HG02678 (cell line): Measurements from ENCODE around the gene DOCK1.

Experiments used
- ATAC-seq: cut with Tn5 transposase; IDR thresholded peaks from one replicate; pipeline ENCODE4 v1.9.1; 2021; ENCODE audit warnings: mild to moderate bottlenecking, moderate library complexity; ENCODE audit not compliant: unreplicated experiment

DOCK1 gene

DNA sequence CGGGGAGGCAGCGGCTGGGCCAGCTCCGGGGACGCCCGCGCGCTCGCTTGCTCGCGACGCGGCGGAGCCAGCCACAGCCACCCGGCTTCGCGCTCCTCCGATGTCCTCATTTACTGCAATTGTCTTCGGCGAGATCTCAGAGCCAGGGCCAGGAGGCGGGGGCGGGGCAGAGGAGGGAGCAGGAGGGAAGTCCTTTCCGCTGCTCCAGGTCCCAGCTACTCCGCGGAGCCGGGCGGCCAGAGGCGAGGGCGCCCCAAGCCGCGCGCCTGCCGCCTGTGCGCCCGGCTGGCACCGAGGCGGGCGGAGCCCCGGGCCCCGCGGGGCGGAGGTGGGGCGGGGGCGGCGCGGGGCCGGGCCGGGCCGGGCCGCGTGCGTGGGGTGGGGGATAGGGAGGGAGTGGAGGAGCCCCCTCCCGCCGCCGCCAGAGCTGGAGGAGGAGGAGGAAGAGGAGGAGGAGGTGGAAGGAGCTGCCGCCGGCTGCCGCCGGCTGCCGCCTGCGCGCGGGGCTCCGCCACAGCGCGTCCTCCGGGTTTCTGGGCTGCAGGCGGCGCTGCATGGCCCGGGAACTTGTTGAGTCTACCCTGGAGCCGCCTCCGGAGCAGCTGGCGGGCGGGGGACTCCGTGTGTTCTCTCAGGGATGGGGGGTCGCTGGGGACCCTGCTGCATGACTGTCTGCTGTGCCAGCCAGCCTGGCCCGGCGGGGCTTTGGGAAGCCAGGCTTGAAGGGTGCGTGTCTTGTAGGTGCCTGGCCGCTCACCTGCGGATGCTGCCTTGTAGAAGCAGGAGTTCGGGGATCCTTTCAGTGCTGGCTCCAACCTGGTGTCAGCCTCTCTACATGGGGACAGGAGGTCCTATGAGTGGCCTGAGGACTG is 291.3 kb downstream of the DOCK1 start, which contains the start of gene INSYN2A:
Gene INSYN2A (minus strand): TSS at position 310 of the 872 bp plus-strand sequence. CDS start 20,196 bp downstream, outside the sequence.
- no peak for ATAC-seq

DNA sequence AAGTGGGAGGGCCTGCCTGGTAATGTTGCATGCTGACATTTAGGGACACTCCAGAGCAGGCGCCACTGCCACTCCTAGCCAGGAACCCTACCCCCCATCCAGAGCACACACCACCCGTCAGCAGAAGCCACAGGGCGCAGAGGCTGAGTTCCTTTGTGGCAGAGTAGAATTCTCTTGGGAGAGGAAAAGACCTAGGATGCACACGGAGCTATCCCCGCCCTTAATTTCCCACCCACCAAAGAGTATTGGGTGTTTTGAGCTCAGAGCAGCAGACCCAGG is 291.9 kb downstream of the DOCK1 start:
- ATAC-seq, result no peak

DNA sequence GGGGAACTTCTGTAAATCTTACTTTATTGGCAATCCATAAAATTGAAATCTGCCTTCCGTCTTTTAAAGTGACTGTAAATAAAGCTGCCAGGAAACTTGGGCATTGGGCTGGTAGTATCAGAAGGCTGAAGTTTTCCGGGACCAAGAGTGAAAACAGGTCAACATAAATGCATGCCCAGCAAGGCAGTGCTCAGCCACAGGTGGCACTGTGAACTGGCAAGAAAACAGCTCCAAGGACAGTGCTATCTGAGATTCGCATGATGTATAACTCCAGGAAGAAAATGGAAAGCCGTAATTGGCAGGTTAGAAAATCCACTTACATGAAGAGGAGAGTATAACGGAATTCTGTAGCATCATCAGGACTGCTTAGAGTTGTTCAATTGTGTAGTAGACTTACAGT is 293.1 kb downstream of the DOCK1 start:
- no peak for ATAC-seq

DNA sequence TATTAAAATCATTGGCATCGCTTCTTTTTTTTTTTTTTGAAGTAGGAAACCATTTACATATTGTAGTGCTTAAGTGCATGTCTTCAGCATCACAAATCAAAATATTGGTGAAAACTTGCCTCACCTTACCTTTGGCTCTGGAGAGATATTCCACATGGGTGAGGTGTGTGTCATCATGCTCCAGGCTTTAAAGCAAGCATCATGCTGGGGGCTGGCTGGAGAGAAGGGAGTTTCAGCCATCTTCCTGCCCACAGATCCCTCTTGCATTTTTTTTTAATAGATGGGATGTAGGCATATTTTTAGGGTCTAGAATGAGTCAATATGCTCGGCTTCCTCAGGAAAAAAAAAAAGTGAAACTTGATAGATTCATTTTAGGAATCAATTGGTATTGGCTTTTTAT is 293.5 kb downstream of the DOCK1 start:
- no peak for ATAC-seq

DNA sequence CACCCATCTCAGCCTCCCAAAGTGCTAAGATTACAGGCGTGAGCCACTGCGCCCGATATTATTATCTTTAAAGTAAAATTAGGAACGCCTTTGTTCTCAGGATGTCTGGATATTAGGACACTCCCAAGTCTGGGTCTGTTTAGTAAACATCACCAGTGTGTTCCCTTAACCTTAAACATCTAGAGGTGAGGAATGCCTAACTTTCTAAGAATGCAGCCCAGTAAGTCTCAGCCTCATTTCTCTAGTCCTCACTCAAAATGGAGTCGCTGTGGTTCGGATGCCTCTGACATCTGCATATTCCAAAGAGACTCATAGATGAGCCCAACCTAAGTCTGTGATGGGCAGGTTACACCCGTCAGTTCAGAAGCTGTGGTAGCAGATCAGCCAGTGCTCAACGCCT is 295.4 kb downstream of the DOCK1 start:
- no peak for ATAC-seq

DNA sequence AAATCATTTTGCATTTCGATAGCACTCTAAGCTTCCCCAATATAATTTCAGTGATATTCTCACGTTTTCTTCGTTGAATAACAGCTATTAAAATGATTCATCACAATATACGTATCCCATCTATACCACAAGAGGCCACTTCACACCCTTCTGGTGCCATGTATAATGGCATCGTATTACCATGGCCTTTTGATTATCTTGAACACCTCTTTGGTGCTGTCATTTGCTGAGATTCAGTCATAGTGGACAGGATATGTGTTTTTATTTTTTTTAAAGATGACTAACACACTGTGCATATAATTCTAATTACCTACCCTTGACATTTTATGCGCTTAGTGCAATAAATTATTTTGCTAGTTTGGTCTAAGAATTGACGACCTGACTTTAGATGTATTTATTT is 297.8 kb downstream of the DOCK1 start:
- no peak for ATAC-seq

DNA sequence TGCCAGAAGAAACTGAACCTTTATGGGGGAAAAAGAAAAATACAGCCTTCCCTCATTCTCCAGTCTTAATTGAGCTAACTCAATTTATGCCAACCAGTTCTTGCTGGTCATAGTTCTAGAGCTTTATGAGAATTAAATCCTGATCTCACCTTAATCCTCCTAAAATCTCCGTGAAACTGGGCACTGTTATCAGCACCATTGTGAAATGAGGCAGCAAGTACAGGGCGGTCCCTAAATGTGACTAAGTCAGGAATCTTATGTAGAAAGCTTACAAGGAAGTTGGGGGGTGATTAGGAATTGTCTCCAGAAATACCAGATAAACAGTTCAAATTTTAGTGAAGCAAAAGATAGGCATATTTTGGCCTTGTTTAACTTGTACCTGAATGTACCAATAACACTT is 301.9 kb downstream of the DOCK1 start:
- no peak for ATAC-seq

DNA sequence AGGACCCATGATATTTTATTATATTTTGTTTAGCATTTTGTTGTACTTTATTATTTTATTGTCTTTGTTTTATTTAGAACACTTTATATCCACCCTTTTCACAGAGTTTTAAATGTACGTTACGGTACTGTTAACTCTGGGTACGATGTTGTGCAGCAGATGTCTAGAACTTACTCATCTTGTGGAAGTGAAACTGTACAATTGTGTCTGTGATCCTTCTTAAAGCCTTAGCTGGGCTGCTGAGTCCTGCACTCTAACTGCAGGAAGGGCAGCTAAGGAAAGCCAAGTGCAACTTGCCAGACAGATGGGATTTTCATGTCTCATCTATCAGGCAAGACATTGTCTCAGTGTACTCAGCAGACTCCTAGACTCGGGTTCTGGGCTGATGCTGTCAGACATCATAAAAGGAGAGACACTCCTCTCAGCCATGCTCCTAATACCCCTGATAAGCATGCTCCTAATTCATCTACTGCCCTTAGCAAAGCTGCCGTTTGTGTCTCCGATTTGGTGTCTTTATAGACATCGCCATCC is 305.8 kb downstream of the DOCK1 start:
- ATAC-seq, result no peak

DNA sequence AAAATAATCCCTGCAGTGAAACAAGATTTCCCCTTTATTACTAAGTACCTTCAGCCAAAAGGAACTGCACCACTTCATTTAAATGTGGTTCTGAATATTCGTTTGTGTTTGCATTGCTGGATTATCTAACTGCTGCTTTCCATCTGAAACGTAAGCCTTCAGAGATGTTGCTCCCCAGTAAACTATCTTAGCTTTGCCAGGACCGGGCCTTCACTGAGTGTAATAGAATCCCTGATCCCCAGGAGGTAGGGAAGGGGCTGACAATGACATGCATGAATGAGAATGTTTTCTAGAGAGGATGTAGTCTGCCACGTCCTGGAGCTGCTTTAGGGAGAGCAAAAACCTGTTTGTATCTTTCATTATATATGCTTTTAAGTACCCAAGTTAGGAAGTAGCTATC is 310.6 kb downstream of the DOCK1 start:
- ATAC-seq, result no peak

DNA sequence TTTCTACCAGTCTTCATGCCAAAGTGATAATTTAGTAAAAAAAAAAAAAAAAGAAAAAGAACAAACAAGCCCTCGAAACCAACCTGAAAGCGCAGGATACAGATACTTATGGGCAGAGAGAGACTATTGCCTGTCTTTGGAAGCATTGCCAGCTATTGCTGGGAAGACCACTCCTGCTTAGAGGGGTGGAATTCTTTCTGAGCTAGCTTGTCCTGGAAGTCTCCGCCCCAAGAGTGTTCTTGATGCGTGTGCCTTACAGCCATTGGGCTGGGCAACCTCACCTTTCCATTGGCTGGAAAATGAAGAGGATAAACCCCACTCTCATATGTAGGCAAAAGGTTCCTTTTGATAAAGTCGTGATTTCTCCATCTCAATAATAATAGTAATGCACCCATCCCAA is 311.0 kb downstream of the DOCK1 start:
- ATAC-seq, result no peak

DNA sequence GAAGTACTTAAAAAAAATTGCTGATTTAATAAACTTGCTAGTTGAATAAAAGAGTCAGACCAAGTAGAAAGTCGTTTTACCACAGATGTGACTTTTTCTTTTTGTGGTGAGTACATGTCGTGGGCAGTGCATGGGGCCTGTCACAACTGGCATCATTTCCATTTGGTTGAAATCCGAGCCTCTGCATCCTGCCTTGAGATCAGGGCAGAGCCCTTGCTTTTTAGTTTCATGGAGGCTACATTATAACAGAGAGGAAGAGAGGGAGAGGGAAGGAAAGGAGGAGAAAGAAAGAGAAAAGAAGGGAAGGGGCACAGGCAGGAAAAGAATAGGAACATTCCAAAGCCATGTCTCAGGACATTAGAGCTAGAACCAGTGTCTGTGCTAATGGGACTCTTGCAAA is 311.6 kb downstream of the DOCK1 start:
- ATAC-seq, result no peak

DNA sequence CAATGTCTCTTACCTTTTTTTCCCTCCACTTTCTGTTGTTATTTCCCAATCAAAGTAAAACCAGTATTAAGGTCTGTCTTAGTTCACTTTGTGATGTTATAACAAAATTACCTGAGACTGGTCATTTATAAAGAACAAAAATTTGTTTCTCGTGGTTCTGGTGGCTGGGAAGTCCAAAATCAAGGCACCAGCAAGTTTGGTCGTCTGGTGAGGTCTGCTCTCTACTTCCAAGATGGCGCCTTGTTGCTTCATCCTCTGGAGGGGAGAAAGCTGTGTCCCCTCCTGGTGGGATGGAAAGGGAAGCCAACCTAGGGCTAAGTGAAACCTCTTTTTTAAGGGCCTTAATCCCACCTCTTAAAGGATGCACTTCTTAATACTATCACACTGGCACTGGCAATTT is 313.4 kb downstream of the DOCK1 start:
- no peak for ATAC-seq

DNA sequence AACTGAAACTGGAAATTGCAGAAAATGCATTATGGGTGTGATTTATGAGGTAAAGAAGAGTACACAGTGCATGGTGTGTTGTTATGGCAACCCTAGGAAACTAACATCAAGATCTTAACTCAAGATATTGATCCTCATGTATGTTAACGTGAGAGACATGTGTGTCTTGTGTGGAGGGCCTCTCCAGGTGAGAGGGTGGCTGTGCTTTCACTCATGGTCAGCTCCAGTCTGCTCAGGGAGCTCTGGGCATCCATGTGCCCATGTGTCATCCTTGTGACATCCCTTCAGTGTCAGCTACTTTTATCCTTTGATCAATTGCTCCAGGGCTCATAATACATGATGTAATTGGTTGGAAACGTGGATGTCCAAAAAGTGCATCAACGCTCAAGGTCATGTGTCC is 316.1 kb downstream of the DOCK1 start:
- no peak for ATAC-seq

DNA sequence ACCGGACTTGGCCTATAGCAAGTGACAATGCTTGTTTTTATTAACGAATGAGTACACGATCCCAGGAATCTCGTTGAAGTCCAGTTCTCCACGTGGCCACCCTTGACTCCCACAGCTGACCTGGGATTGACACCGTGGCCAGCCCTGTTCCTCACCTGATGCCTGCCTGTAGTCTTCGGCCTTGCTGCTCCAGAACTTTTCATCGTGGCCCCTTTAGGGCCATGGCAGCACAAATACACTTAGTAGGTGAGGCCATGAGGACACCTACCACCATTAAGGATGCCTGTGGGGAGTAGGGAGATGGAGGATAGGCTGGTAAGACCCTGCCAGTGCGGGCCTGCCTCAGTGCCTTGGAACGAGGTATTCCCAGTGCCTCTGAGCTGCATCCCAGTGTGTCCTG is 321.8 kb downstream of the DOCK1 start:
- no peak for ATAC-seq

DNA sequence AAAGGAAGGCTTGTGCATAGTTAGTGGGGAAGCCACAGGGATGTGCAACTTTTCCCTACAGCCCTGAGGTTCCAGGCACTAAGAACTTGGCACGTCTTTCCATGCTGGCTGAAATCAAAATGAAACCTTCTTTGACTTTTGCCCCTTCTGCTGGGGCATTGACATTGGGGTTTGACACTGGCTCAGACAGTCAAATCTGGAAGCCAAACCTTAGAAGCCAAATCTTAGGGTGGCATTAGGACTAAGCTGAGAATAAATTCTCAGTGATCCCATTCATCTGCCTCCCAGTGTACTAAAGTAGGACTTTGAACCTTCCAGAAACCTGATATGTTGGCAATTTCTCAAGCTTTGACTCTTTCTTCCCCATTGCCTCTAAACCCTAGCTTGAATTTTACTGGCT is 322.4 kb downstream of the DOCK1 start:
- no peak for ATAC-seq

DNA sequence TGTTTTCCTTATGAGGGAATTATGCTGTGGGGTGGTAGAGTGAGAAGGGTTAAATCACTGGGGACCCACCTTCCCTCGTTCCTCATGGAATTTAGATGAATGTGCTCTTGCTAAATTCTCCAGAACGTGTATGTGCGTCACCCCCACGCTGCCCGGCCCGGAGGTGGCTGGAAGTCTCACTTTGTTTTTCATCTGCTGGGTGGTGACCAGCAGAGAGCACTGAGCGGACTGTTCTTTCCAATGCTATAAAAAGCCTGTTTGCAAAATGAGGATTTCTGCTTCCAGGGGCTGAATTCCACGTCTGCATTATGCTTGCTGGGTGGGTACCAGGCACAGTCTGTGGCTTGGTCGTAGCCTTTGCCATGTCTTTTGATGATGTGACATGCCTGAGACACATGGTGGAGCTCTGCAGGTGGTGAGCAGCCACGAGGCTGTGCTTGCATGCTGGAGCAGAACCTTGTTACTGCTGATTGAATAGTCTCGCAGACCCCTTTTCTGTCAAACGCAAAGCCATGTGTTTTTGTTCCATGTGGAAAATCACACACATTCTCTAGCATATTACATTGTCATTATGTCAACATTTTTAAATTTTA is 323.1 kb downstream of the DOCK1 start:
- no peak for ATAC-seq

DNA sequence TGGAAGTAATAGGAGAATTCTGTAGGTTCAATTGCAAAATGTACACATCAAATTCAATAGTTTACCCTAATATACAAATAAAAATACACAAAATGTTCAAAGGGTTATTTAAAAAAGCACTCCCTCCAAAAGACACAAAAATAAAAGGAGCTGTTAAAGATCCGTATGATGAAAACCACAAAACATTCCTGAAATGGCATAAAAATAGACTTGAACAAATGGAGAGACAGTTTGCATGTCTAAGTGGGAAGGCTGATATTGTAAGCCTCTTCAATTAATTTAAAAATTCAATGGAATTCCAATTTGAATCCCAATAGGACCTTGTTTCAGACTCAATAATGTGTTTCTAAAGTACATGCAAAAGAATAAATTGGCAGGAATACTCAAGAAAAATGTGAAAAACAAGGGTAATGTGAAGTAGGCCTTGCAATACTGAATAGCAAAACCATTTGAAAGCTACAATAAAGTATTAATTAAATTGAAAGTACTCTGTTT is 329.1 kb downstream of the DOCK1 start:
- ATAC-seq, result no peak

DNA sequence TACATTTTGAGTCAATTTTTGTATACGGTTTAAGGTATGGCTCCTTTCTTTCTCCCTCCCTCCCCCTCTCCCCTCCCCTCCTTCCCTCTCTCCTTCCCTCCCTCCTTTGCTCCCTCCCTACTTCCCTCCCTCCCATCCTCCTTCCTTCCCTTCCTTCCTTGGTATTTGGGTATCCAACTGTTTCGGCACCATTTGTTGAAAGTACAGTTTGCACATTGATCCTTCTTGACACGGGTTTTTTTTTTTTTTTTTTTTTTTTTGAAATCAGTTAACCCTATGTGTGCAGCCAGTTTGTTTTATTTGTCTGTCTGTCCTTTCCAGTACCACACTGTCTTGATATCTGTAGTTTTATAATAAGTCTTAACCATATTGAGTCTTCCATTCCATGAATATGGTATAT is 331.0 kb downstream of the DOCK1 start:
- ATAC-seq, result no peak

DNA sequence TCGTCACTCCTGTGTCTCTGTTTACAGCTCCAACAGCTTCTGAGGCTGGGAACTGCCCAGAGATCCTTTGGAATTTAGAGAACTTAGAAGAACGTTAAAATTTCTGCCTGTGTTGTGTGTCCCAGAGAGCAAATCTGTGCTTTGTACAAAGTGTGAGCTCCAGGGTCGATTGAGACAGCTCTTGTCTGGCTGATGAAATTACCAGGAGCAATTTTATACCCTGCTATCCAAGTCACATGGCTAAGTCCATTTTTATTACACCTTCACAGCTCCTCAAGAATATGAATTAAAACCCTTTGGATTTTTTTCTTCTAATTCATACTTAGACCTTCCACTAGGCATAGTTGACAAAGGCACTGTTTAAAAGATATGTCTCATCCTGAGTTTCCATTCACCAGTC is 337.7 kb downstream of the DOCK1 start:
- no peak for ATAC-seq

DNA sequence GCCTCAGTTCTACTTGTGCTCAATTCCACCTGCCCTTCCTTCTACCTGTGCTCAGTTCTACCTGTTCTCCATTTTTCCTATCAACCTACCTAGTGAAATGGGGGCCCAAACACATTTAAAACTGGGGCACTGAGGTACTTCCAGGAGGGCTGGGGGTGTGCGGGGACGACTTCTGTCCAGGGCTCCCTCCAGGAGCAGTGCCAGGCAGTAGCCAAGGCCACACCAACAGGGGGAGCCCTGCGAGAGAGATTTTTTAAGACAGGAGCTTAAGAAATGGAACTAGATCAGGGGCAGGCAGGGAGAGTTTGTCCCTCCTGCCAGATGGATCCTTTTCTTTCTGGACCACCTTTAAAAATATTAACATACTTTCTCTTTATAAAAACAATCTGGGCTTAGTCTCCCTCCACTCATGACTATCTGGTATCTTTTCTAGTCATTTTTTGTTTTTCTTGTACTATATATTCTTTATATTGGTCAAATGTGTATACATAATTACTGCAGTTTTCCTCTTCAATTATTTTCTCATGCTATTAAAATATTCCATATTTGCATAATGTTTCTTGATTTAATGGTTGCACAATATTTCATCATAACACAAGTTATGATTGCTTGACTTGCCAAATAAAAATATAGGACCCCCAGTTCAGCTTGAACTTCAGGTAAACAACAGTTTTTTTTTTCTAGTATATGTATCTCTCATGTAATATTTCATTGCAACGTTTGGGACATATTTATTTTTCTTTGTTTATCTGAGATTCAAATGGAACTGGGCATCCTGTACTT is 338.5 kb downstream of the DOCK1 start:
- ATAC-seq, result no peak

DNA sequence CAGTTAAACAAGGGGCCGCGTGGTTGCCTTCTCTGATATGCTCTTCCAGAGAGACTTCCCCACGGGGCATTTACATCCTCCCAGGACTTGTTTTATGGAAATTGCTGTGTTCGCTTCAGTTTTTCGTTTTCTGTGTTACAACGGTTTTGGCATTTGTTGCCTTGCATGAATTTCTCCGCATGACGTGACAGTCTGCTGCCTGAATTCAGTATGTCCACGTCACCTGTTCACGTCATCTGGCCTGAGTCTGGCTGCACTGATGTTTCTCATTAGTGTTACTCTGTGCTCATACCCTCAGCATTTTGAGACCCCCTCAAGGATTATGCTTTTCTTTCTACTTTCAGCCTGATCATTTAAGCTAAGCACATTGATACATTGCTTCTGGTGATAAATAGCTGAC is 340.2 kb downstream of the DOCK1 start:
- no peak for ATAC-seq

DNA sequence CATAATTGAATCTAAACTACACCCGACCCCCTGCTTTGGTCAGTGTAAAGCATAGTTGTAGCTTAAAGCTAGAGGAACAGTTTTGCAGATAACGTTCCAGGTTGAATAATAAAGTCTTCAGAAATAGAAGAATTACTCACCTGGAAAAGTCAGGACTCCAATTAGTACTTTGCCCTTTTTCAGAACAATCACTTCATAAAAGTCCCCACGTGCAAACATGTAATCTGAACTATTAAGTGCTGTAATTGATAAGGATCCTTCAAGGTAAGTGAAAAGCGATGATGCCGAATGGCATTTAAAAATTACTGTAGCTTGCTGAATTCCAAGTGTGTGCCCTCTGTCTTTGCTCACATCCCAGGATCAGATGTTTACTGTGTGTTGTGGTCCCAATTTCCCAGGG is 344.8 kb downstream of the DOCK1 start:
- no peak for ATAC-seq
